Occipital lobe (tissue), 2 donors: ENCODE data around the gene LSM14A. TPM values are rescaled to one million over a fixed set of nuclear protein-coding genes. Genes with fewer than 3 reads are reported as not detected.
"Not testable (repeated sequence)": the region's sequence is repeated elsewhere in the genome, so short reads cannot be mapped to it uniquely, and the experiment has no call there.

Experiments used
- DNase-seq: peaks from one replicate; lab custom pipeline; 2025; lab: John Stamatoyannopoulos, UW
- total RNA-seq: library from RNA; depleted of rRNA; stranded (reverse); fragments of >200 nt; gene quantifications from one replicate; pipeline ENCODE4 v1.2.3, GENCODE V29; 2014

Gene LSM14A
- total RNA-seq, 1 donor from 2014 or later: 69.1 TPM

GRCh38 chr19:34158966-34159365, 13.3 kb upstream of the LSM14A start:
- not testable (repeated sequence) for DNase-seq

- DNase-seq: not testable (repeated sequence)
Measured at GRCh38 chr19:34159541-34159940, 12.8 kb upstream of the LSM14A start.

DNA sequence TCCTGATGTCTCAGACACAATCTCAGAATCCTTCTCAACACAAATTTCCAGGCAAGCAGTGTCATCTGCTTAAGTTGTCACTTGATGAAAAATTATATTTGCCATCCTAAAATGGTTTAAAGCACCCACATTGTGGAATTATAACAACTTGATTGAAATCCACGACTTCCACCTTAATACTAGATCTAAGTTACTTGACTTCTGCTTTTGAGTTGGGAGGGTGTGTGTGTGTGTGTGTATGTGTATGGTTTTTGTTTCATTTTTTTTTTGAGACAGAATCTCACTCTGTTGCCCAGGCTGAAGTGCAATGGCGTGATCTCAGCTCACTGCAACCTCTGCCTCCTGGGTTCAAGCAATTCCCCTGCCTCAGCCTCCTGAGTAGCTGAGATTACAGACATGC, 10.4 kb upstream of the LSM14A start:
- not testable (repeated sequence) for DNase-seq

- no peak for DNase-seq
Measured at GRCh38 chr19:34165295-34165738, 7.0 kb upstream of the LSM14A start.

DNA sequence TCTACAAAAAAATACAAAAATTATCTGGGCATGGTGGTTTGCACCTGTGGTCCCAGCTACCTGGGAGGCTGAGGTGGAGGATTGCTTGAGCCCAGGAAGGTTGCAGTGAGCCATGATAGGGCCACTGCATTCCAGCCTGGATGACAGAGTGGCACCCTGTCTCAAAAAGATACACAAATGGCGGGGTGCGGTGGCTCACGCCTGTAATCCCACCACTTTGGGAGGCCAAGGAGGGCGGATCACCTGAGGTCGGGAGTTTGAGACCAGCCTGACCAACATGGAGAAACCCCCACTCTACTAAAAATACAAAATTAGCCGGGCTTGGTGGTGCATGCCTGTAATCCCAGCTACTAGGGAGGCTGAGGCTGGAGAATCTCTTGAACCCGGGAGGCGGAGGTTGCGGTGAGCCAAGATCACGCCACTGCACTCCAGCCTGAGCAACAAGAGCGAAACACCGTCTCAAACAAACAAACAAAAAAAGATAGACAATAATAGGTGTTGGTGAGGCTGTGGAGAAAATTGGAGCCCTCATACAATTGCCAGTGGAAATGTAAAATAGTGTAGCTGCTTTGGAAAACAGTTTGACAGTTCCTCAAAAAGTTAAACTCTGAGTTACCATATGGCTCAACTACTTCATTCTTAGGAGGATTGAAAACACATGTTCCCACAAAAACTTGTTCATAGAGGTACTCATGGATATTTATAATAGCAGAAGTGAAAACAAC, 2.7 kb upstream of the LSM14A start:
- not testable (repeated sequence) for DNase-seq

DNA sequence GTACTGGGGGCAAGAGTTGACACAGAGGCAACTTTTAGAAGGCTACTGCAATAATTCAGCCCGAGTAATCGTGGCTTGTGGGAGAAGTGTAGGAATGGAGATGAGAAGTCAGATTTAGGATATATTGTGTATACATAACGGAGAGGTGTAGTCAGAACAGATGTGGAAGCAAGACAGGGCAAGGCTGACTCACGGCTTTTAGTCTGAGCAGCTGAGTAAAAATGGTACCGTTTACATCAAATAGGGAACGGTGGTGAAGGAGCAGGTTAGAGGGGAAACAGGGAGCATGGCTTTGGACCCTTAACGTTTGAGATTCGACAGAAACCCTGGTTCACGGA, 796 bp upstream of the LSM14A start:
- no peak for DNase-seq

DNA sequence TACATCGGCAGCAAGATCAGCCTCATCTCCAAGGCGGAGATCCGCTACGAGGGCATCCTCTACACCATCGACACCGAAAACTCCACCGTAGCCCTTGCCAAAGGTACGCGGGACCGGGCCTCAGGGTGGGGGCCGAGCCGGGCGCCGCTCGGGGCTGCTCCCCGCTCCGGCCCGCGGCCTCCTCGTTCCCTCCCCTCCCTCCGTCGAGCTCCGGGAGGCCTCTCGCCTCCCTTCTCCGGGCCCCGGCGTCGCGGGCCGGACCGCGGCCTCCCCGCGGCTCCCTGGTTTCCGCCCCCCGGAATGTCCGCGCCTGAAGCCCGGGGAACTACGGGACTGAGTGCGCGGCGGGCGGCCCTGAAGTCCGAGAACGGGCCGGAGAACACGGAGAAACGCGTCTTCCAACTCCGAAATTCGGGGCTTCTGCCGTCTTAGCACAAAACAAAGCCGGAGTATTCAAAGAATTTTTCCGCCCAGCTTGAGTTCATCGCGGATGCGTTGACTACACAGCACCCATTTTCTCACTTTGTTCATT, 423 bp downstream of the LSM14A start:
- no peak for DNase-seq

DNA sequence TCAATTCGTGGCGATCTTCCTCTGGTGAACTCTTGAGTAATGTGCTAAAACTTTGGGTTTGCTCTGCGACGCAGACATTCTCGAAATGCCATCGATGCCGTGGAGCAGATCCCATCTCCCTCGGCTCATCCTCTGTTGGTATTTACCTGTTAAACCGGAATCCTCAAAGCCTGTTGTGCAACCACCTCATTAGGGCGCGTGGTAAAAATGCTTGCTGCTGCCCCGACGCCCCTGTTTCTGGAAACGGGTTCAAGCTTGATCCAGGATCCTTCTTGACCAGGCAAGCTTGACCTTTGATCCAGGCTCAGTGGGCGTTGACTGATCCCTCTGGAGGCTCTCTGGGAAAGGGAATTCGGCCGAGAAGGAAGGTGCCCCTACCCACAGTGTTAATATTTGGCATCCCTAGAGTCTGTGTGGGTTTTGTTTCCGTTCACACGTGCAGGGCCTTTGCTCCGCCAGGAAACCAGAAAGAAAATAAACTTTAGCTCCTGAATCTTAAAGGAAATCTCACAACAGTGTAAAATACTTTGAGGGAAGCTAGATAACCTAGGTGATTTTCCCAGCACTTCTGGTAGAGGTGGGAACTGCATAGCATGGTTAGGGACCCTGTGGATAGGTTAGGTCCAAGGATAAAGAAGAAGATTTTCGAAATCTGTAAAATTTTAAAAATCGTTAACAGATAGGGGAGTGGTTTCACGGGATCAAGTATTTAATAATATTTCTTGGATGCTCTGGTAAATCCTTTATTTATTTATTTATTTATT, 1.1 kb downstream of the LSM14A start:
- DNase-seq: no peak

DNA sequence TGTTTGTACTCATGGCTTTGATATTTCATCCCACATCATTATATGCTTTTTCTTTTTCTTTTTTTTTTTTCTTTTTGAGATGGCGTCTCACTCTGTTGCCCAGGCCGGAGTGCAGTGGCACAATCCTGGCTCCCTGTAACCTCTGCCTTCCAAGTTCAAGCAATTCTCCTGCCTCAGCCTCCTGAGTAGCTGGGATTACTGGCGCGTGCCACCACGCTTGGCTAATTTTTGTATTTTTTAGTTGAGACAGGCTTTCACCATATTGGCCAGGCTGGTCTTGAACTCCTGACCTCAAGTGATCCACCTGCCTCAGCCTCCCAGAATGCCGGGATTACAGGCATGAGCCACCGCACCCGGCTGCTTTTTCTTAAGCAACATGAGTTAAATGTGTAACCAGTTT, 2.9 kb downstream of the LSM14A start:
- DNase-seq: not testable (repeated sequence)

DNA sequence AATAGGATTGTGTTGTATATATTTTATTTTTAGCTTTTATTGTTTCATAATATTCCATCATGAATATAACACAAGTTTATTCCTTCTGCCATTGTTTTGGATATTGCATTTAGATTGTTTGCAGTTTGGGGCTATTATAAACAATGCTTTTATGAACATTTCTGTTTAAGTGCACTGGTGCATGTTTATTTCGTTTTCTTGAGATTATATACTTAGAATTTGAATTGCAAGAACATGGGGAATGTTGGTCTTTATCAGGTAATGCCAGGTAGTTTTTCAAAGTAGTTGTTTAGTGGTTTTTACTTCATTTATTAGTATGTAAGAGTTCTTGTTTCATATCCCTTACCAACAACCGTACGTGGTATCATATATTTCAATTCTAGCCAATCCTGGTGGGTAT, 4.3 kb downstream of the LSM14A start:
- DNase-seq: no peak

DNA sequence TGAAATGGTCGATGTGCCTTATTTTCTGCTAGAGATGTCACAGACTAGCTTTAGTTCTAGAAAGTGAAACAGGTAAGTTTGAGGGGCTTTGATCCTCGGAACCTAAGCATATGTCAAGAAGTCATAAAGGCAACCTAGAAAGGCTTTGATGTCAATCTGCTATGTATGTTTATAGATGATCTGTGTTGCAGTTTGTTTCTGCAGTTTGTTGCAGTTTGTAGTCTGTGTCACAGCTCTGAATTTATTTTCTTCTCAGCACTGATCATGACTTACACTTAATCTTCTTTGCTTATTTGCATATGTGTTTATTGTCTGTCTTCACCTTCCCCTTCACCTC, 5.9 kb downstream of the LSM14A start:
- no peak for DNase-seq

- no peak for DNase-seq
Measured at GRCh38 chr19:34179066-34179465, 6.8 kb downstream of the LSM14A start.

DNA sequence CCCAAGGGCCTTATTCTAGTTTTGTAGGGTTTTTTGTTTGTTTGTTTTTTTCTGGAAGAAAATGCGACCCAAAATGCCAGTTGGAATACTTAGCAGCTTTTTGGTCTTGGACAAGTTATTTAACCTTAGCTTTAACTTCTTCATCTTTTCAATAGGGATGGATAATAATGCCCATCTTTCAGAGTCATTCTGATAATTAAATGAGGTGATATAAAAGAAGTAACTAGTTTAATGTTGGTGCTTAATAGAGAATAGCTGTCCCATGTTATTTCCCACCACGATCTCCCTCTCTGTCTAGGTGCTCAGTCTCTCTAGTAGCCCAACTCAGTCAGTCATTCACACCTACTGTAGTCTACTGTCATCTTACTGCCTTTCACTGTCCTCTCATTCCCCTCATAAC, 8.0 kb downstream of the LSM14A start:
- DNase-seq: no peak

GRCh38 chr19:34180709-34181108, 8.4 kb downstream of the LSM14A start:
- DNase-seq: no peak

DNA sequence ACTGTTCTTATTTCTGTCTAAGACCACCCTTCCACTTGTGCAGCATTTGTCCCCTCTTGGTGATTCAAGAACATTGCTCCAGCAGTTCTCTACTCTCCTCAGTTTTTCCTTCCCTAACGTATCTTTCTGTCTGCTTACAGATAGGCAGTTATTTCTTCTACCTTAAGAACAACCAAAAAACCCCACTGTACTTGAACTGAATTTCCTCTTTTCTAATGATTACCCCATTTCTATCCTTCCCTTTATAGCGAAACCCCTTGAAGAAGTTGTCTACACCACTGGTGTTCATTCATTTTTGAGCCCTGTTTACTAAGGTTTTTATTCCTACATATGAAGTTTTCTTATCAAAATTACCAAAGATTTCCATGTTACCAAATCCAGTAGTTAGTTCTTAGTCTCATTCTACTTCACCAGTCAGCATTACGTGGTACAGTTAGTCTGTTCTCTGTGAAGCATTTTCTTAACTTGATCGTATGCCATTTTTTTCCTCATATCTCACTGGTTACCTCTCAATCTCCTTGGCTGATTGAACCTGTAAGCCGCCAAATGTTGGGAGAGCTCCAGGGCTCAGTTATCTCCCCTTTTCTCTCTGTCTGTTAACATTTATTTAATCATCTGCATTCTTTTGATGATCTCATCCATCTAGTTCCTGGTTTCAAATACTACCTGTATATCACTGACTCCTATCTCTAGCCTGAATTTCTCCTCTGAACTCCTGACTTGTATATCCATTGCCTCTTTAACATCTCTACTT, 9.0 kb downstream of the LSM14A start:
- no peak for DNase-seq

DNA sequence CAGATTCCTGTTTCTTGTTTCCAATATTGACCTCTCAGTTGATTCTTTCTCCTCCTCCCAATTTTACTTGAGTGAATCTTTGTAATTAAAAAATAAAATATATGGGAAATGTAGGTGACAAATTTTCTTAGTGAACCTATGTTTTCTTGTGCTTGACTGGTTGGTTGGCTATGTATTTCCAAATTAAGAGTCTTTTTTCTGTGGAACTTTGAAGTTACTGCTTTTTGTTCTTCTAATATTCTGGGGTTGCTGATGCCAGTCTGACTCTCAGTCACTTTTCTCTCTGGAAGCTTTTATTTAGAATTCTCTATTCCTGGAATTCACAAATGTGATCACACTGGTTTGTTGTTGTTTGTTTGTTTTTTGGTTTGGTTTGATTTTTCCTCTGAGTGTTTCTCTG, 9.8 kb downstream of the LSM14A start:
- DNase-seq: no peak

- no peak for DNase-seq
Measured at GRCh38 chr19:34184880-34185491, 12.7 kb downstream of the LSM14A start.

DNA sequence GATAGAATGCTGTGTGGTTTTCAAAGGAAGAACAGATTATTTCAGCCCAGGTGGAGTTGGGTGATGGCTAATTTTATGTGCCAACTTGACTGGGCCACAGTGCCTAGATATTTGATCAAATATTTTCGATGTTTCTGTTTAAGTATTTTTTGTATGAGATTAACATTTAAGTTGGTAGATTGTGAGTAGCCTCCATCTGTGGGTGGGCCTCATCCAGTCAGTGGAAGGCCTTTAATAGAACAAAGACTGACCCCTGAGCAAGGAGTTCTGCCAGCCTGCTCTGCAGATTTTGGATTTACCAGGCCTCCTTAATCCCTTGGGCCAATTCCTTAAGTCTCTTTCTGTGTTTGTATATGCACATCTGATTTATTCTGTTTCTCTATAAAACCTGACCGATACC, 13.9 kb downstream of the LSM14A start:
- no peak for DNase-seq

GRCh38 chr19:34187011-34187410, 14.7 kb downstream of the LSM14A start:
- no peak for DNase-seq

- DNase-seq: no peak
Measured at GRCh38 chr19:34188408-34188807, 16.1 kb downstream of the LSM14A start.

- no peak for DNase-seq
Measured at GRCh38 chr19:34189199-34189916, 17.1 kb downstream of the LSM14A start.
